HEK293 (cell line): ENCODE data around the gene LHFPL6.

ENCODE experiments used
- CTCF ChIA-PET: fragments of 350-600 bp; formaldehyde crosslinking; extraction: SDS; loops from one replicate; lab custom pipeline; 2021; ENCODE audit warnings: antibody characterized with exemption; lab: Yijun Ruan, JAX
- POLR2A ChIA-PET: fragments of 300-600 bp; formaldehyde crosslinking; extraction: SDS; loops from one replicate; lab custom pipeline; 2020; ENCODE audit warnings: antibody characterized with exemption, inconsistent platforms; lab: Yijun Ruan, JAX
- H3K27ac ChIP-seq: fragments of 200-500 bp; sonication (Bioruptor generic); 2 replicates; pipeline ENCODE4 v1.5.1; 2014; ENCODE audit warnings: low read depth, low read length, control low read depth, inconsistent platforms; ENCODE audit errors: extremely low read depth
- H3K36me3 ChIP-seq, 2 experiments: fragments of 200-500 bp in 1 of 2; sonication (Bioruptor generic) in 1 of 2; 1 replicate in 1 of 2; 2 replicates in 1 of 2; pipeline ENCODE4 v1.5.1; 2014 to 2017; ENCODE audit warnings: inconsistent platforms in 2 of 2, low read length in 2 of 2; ENCODE audit not compliant: control insufficient read depth in 2 of 2, insufficient read depth in 1 of 2
- H3K4me1 ChIP-seq: fragments of 200-500 bp; sonication (Bioruptor generic); 2 replicates; pipeline ENCODE4 v1.5.1; 2014; ENCODE audit warnings: mild to moderate bottlenecking, low read length, inconsistent platforms; ENCODE audit not compliant: control insufficient read depth, insufficient read depth
- H3K4me3 ChIP-seq: 2 replicates; pipeline ENCODE4 v1.5.1; 2011; ENCODE audit warnings: low read depth, mild to moderate bottlenecking, control low read depth, low read length, moderate library complexity
- H3K9me3 ChIP-seq: fragments of 200-500 bp; sonication (Bioruptor generic); 2 replicates; pipeline ENCODE4 v1.5.1; 2014; ENCODE audit warnings: low read depth, low read length, inconsistent platforms; ENCODE audit not compliant: control insufficient read depth, insufficient read depth
- EGR2 ChIP-seq: fragments of 450-650 bp; formaldehyde crosslinking; IDR thresholded peaks from 2 replicates; pipeline ENCODE4 v1.5.1; 2016; ENCODE audit warnings: low read depth, missing biosample characterization, missing genetic modification characterization
- GLI4 ChIP-seq: fragments of 450-650 bp; formaldehyde crosslinking; IDR thresholded peaks from 2 replicates; pipeline ENCODE4 v1.5.1; 2016; ENCODE audit warnings: missing biosample characterization, missing genetic modification characterization
- GLIS1 ChIP-seq: fragments of 450-650 bp; formaldehyde crosslinking; IDR thresholded peaks from 2 replicates; pipeline ENCODE4 v1.5.1; 2016; ENCODE audit warnings: missing biosample characterization, missing genetic modification characterization
- KLF10 ChIP-seq: fragments of 450-650 bp; IDR thresholded peaks from 2 replicates; pipeline ENCODE4 v1.5.1; 2018; ENCODE audit warnings: missing biosample characterization, mild to moderate bottlenecking, missing genetic modification characterization
- KLF8 ChIP-seq: fragments of 450-650 bp; formaldehyde crosslinking; IDR thresholded peaks from 2 replicates; pipeline ENCODE4 v1.5.1; 2016; ENCODE audit warnings: missing biosample characterization, missing genetic modification characterization
- MYNN ChIP-seq: fragments of 450-650 bp; formaldehyde crosslinking; IDR thresholded peaks from 2 replicates; pipeline ENCODE4 v1.5.1; 2016; ENCODE audit warnings: missing biosample characterization, missing genetic modification characterization, borderline replicate concordance
- ZBTB20 ChIP-seq: fragments of 450-650 bp; formaldehyde crosslinking; IDR thresholded peaks from 2 replicates; pipeline ENCODE4 v1.5.1; 2016; ENCODE audit warnings: missing biosample characterization, missing genetic modification characterization
- ZBTB6 ChIP-seq: fragments of 450-650 bp; formaldehyde crosslinking; IDR thresholded peaks from 2 replicates; pipeline ENCODE4 v1.5.1; 2017; ENCODE audit warnings: missing biosample characterization, missing genetic modification characterization
- ZFP3 ChIP-seq: fragments of 450-650 bp; formaldehyde crosslinking; IDR thresholded peaks from 2 replicates; pipeline ENCODE4 v1.5.1; 2016; ENCODE audit warnings: low read depth, missing biosample characterization, missing genetic modification characterization
- ZIC2 ChIP-seq: fragments of 450-650 bp; formaldehyde crosslinking; IDR thresholded peaks from 2 replicates; pipeline ENCODE4 v1.5.1; 2016; ENCODE audit warnings: missing biosample characterization, missing genetic modification characterization
- ZNF114 ChIP-seq: fragments of 450-650 bp; formaldehyde crosslinking; IDR thresholded peaks from 2 replicates; pipeline ENCODE4 v1.5.0; 2017; ENCODE audit warnings: missing biosample characterization, missing genetic modification characterization
- ZNF132 ChIP-seq: fragments of 450-650 bp; formaldehyde crosslinking; IDR thresholded peaks from 2 replicates; pipeline ENCODE4 v1.5.1; 2017; ENCODE audit warnings: missing biosample characterization, missing genetic modification characterization, borderline replicate concordance
- ZNF16 ChIP-seq: fragments of 450-650 bp; formaldehyde crosslinking; IDR thresholded peaks from 2 replicates; pipeline ENCODE4 v1.5.1; 2016; ENCODE audit warnings: low read depth, missing biosample characterization, missing genetic modification characterization
- ZNF223 ChIP-seq: fragments of 450-650 bp; formaldehyde crosslinking; IDR thresholded peaks from 2 replicates; pipeline ENCODE4 v1.5.1; 2016; ENCODE audit warnings: missing biosample characterization, missing genetic modification characterization
- ZNF24 ChIP-seq: fragments of 450-650 bp; formaldehyde crosslinking; IDR thresholded peaks from 2 replicates; pipeline ENCODE4 v1.5.1; 2016; ENCODE audit warnings: missing biosample characterization, missing genetic modification characterization
- ZNF280C ChIP-seq: fragments of 450-650 bp; formaldehyde crosslinking; IDR thresholded peaks from 2 replicates; pipeline ENCODE4 v1.5.1; 2016; ENCODE audit warnings: missing biosample characterization, missing genetic modification characterization
- ZNF335 ChIP-seq: fragments of 450-650 bp; formaldehyde crosslinking; conservative IDR thresholded peaks from 2 replicates; pipeline ENCODE4 v1.5.1; 2016; ENCODE audit warnings: missing biosample characterization, missing genetic modification characterization
- ZNF513 ChIP-seq: fragments of 450-650 bp; IDR thresholded peaks from 2 replicates; pipeline ENCODE4 v1.5.1; 2018; ENCODE audit warnings: missing biosample characterization, missing genetic modification characterization
- ZNF600 ChIP-seq: fragments of 450-650 bp; formaldehyde crosslinking; IDR thresholded peaks from 2 replicates; pipeline ENCODE4 v1.5.1; 2016; ENCODE audit warnings: missing biosample characterization, missing genetic modification characterization
- ZNF621 ChIP-seq: fragments of 450-650 bp; formaldehyde crosslinking; IDR thresholded peaks from 2 replicates; pipeline ENCODE4 v1.5.1; 2017; ENCODE audit warnings: missing biosample characterization, missing genetic modification characterization
- ZNF658 ChIP-seq: fragments of 450-650 bp; formaldehyde crosslinking; IDR thresholded peaks from 2 replicates; pipeline ENCODE4; 2016; ENCODE audit warnings: missing biosample characterization, missing genetic modification characterization
- ZNF747 ChIP-seq: fragments of 450-650 bp; formaldehyde crosslinking; IDR thresholded peaks from 2 replicates; pipeline ENCODE4 v1.5.1; 2016; ENCODE audit warnings: missing biosample characterization, missing genetic modification characterization
- ZNF768 ChIP-seq: fragments of 450-650 bp; formaldehyde crosslinking; IDR thresholded peaks from 2 replicates; pipeline ENCODE4 v1.5.1; 2018; ENCODE audit warnings: missing biosample characterization, mild to moderate bottlenecking, missing genetic modification characterization
- ZNF776 ChIP-seq: fragments of 450-650 bp; formaldehyde crosslinking; IDR thresholded peaks from 2 replicates; pipeline ENCODE4 v1.5.0; 2017; ENCODE audit warnings: missing biosample characterization, missing genetic modification characterization, borderline replicate concordance

The LHFPL6 gene

GRCh38 chr13:39597838-39598237, 5.2 kb downstream of the LHFPL6 start (continued):
- TF ChIP-seq GLI4 (no peak), EGR2 (tag by site-specific recombination) (no peak), ZNF223 (tag by site-specific recombination) (no peak), ZIC2 (tag by site-specific recombination) (peak; percentile 47)

GRCh38 chr13:39596685-39597084, 6.3 kb downstream of the LHFPL6 start:
- Histone ChIP-seq H3K36me3 (no peaks in the 10 kb centered on the region), H3K4me1 (peaks cover 13% of the 10 kb centered on the region; the same call in 1 of the 2 replicates), H3K27ac (no peak overlapping the region), H3K4me3 (no peak overlapping the region), H3K9me3 (no peaks in the 10 kb centered on the region)
- POLR2A ChIA-PET, result no interaction called here
- TF ChIP-seq ZNF600 (tag by site-specific recombination), result peak; percentile 62
- no peak for TF ChIP-seq ZNF16 (tag by site-specific recombination)
- TF ChIP-seq, all 188 proteins: peak for 1
- CTCF ChIA-PET, result no interaction called here

GRCh38 chr13:39596176-39596575, 6.8 kb downstream of the LHFPL6 start:
- H3K4me1 ChIP-seq, result 0 out of 2 replicates have a peak, but pooled peaks cover 11% of the 10 kb centered on the region
- CTCF ChIA-PET, result no interaction called here
- H3K4me3 ChIP-seq, result no peak overlapping the region
- no peak overlapping the region for H3K27ac ChIP-seq
- TF ChIP-seq KLF10 (no peak), ZNF513 (no peak), ZNF747 (no peak), ZNF621 (tag by site-specific recombination) (no peak), ZNF776 (tag by site-specific recombination) (no peak), ZNF335 (tag by site-specific recombination) (no peak), ZNF658 (no peak), ZNF280C (tag by site-specific recombination) (no peak), ZNF132 (tag by site-specific recombination) (no peak), ZBTB6 (no peak), ZIC2 (tag by site-specific recombination) (no peak), KLF8 (no peak), ZNF114 (tag by site-specific recombination) (no peak), GLIS1 (no peak), ZNF768 (tag by site-specific recombination) (no peak), ZFP3 (no peak), ZBTB20 (tag by site-specific recombination) (no peak), ZNF24 (tag by site-specific recombination) (no peak), MYNN (no peak)
- H3K9me3 ChIP-seq, result no peaks in the 10 kb centered on the region
- POLR2A ChIA-PET, result no interaction called here
- H3K36me3 ChIP-seq, result no peaks in the 10 kb centered on the region
